ENCODE results near the gene KLHL30.
"Not testable (repeated sequence)": the region's sequence is repeated elsewhere in the genome, so short reads cannot be mapped to it uniquely, and the experiment has no call there.

Gene KLHL30

DNA sequence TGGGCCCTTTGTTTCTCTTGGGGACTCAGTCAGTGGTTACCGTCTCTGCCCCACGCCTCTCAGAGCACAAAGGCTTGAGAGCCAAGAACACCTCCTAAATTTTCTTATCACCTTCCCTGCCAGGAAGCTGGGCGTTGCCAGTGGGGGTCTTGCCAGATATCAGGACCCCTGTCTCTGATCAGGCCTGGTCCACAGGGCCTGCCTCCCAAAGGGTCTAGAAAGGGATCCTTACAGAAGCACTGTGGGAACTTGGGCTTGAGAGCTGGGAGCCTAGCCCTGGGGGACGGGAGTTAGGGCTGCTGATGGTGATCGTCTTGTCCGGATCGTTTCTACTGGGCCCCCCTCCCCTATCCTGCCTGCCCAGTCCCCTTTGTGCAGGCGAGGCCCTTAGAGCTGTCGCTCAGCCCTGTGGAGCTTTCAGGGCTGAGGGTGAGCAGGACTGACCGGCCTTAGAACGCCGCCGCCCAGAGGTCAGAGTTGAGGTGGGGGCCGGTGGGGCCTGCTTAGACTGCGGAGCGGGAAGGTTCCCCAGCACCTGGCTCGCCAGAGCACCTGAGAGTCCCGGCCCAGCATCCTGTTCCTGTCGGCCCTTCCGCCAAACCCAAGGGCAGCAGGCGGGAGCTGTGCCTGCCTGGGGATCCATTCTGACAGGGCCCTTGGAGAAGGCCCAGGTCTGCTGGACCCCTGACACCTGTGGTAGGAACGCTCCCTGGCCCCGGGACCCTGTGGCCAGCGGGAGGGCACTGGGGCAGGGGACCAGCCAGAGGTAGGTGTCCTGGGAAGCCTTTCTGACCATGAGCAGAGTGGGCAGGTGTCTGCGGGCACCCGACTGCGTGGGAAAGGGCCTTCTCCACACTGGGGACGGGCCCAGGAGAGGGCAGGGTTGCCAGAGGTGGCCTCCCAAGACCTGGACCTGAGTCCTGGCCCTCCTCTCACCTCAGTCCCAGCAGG is 37.4 kb upstream of the KLHL30 start:
- intact Hi-C loops (cut with DNase I), result no loop called here
- DNase-seq, result peak in 3 of 10 donors; percentile 48 to 81 (median 72)

DNA sequence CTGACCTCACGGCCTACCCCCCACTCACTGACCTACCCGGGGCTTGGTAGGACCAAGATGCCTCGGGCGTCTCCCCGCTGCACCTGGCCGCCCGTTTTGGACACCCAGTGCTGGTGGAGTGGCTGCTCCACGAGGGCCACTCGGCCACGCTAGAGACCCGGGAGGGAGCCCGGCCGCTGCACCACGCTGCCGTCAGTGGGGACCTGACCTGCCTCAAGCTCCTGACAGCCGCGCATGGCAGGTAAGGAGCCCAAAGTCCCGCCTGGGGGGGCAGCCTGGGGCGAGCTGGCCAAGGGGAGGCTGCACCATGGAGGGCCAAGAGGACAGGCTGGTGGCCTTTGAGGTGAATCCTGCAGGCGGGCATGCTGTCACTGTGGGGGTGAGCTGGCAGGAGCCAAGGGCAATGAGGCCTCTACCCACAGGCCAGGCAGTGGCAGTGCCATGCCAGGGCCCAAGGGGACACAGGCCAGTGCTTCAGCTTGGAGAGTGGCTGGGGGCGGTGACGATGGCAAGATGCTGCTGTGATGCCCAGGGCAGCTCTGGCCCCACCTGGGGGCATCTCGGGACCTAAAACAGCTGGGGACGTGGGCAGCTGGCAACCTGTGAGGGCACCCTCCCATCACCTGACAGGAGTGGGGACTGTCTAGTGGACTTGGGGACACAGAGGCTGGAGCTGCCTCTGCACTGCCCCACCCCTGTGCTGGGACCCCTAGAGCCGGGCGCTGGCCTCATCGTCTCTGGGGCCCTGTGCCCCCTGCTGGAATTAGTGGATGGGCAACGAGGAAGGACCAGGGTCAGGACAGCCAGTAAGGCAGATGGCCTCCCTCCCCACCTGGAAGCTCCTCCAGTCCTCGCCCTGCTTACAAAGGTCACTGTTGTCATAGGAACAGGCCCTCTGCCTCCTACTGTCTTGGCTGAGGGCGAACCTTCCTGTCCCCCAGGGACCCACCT is 36.3 kb upstream of the KLHL30 start:
- peak in 3 of 10 donors; percentile 70 to 80 (median 76) for DNase-seq
- intact Hi-C loops (cut with DNase I), result no loop called here

DNA sequence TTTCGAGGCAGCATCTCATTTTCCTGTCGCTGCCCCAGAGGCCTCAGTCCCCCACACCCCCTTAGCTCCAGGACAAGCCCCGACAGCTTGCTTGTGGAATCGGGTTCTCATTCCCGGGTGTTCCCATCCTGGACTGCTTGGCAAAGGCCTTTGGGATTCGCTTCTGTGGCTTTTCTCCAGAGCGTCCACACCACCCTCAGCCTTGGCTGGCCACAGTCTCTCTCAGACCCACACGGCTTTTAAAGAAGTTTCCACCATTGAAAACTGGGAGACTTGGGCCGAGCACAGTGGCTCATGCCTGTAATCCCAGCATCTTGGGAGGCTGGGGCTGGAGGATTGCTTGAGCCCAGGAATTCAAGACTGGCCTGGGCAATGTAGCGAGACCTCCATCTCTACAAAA is 35.6 kb upstream of the KLHL30 start:
- intact Hi-C loops (cut with DNase I), result no loop called here
- DNase-seq, result peak in 2 of 10 donors; percentile 27 to 45

DNA sequence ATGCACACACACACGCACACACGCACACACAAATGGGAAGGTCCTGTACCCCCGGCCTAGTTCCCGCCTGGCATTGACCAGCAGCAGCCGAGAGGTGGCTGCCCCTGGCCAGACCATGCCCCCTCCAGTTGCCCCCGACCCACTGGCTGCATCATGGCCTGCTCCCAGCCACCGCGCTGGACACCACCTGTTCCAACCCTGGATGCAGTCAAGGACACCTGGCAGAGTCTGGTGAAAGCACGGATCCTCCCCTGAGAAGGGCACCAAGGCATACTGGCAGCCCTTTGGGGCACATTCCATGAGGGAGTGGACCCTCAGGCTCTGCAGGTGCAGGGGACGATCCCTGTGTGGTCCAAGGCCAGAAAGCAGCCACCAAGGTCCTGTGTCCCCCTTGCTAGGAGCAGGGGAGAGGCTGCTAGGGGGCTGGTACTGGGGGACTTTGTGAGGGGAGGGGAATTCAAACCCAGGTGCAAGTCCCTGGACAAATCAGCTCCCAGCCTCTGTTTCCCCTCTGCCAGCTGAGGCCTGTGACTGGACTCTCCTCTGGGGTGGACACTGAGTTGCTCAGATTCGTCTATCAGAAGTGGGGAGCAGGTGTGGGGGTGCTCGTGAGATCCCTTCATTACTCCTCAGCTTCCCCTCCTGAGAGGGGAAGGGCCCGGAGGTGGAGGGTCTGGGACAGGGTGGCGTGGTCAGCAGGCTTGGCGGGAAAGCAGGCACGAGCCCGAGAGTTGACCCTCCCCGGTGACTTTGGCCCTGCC is 34.8 kb upstream of the KLHL30 start:
- peak in 3 of 10 donors; percentile 32 to 80 (median 52) for DNase-seq
- intact Hi-C loops (cut with DNase I), result no loop called here

DNA sequence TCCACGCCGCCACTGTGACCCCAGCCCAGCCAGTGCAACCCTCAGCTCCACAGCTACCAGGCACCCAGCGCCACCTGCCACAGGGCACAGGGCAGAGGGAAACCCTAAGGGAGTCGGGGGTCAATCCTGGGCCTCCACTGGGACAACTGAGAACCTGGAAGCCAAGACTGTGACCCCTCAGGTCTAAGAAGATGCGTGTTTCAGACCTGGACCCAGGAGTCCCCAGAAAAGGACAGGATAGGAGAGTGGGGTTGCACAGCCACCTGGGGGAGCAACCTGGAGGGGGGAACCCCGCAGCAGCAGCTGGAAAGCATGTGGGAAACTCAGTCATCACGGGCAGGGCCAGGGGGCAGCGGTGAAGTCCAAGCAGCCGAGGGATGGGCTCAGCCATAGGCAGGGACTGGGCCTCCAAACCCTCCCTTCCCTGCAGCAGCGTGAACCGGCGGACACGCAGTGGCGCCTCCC is 34.2 kb upstream of the KLHL30 start:
- DNase-seq, result peak in 4 of 10 donors; percentile 7 to 70 (median 59)
- intact Hi-C loops (cut with DNase I), result no loop called here

DNA sequence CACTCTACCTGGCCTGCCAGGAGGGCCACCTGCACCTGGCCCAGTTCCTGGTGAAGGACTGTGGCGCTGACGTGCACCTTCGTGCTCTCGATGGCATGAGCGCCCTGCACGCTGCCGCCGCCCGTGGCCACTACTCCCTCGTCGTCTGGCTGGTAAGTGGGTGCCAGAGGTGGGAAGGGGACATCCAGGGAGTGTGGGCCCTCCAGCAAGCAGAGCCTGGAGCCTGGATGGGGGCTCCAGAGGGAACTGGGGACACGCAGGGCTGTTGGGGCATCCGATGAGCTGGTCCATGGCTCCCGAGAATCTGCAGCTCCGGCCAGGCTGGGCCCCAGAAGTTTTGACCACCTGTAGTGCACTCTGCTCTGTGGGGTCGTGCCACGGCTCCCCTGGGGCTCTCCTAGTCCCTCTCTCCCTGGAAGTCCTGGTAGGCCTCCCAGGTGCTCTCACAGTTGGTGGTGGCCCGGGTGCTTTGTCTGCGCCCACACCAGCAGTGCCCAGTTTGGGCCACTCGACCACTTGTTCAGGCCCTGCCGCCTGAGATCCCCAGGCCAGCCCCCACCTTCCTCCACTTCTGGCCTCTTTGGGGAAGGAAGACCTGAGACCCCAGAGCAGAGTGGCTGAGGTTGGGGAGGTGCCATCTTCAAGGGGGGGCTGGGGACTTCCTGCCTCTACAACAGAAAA is 33.6 kb upstream of the KLHL30 start:
- DNase-seq, result peak in 4 of 10 donors; percentile 2 to 81 (median 63)
- intact Hi-C loops (cut with DNase I), result no loop called here

DNA sequence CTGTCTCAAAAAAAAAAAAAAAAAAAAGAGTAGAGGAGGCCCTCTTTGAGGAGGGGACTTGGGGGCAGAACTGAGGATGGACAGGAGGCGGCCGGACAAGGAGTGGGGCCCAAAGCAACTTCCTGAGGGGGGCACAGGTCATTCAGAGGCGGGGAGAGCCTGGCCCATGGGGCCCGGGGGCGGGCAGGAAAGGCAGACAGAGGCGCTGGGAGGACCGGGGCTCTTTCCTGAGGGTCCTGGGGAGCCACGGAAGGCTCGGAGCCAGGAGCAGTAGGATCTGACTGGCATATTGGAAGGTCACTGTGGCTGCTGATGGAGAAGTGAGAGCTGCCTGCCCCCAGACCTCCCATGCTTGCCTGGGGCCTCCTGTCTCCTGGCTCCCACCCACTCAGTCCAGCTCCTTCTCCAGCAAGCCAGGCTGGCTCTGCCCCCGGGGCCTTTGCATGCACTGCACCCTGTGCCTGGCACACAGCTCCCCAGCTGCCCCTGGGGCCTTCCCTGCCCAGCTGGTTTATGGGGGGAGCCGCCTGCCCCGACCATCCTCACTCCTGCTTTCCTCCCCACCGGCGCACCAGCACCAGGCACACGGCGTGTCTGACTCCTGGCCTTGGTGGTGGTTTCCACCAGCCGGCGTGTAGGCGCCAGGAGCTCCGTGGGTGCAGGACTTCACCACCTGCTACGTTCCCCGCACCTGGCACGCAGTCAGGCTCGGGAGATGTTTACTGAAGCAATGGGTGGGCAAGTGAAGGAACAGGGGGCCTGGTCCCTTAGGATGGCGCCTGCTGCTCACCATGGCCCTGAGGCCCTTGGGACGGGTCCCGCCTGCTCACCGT is 32.7 kb upstream of the KLHL30 start:
- peak in 7 of 10 donors; percentile 9 to 83 (median 27) for DNase-seq
- intact Hi-C loops (cut with DNase I), result no loop called here

DNA sequence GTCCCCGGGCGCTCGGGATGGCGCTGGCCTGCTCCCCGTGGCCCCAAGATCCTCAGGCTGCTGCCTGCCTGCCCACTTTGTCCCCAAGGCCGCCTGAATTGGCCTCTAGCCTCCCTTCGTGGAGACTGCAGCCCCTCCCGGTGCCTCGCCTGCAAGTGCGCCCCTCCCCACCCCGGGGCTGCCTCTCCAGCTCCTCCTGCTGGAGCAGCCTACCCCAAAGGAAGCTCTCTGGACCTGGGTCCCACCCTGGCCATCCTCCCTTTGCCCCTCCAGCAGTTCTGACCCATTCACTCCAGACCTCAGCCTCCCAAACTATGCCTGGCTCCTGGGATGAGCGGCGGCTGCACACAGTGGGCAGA is 32.1 kb upstream of the KLHL30 start:
- peak in 2 of 10 donors; percentile 2 to 7 for DNase-seq
- intact Hi-C loops (cut with DNase I), result no loop called here

DNA sequence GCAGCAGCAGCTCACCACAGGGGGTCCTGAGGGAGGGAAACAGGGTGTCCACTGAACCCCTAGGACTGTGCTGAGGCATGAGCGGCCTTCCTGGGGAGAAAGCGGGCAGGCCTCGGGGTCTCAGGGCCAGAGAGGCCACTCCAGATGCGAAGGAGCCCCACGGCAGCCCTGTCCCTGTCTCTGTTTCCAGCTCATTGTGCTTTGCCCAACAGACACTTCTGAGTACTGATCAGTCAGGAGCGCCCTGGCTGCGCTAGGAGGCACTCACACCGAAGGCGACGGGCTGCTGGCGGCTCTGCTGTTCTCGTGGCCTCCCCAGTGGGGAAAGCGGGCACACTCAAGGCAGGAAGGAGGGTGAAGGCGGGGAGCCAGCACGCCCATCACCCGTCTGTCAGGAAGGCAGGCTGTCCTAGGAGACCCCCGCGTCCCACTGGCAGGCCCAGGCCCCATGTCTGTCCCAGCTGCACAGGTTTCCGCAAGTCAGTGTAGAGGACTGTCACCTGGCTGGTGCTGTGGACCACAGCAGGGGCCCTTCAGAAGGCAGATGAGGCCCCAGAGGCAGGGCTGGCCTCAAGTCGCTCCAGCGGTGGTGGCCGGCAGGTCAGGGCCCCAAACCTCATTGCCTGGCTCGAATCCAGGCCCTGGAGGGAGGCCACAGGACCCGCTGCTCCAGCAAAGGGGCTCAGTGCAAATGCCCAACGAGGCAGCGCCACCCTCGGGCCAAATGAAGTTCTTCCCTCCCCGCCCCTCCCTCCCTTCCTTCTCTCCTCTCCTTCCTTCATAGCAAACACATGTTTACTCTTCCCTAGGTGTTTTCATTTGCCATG is 31.6 kb upstream of the KLHL30 start:
- peak in 5 of 10 donors; percentile 8 to 84 (median 50) for DNase-seq
- intact Hi-C loops (cut with DNase I), result no loop called here

DNA sequence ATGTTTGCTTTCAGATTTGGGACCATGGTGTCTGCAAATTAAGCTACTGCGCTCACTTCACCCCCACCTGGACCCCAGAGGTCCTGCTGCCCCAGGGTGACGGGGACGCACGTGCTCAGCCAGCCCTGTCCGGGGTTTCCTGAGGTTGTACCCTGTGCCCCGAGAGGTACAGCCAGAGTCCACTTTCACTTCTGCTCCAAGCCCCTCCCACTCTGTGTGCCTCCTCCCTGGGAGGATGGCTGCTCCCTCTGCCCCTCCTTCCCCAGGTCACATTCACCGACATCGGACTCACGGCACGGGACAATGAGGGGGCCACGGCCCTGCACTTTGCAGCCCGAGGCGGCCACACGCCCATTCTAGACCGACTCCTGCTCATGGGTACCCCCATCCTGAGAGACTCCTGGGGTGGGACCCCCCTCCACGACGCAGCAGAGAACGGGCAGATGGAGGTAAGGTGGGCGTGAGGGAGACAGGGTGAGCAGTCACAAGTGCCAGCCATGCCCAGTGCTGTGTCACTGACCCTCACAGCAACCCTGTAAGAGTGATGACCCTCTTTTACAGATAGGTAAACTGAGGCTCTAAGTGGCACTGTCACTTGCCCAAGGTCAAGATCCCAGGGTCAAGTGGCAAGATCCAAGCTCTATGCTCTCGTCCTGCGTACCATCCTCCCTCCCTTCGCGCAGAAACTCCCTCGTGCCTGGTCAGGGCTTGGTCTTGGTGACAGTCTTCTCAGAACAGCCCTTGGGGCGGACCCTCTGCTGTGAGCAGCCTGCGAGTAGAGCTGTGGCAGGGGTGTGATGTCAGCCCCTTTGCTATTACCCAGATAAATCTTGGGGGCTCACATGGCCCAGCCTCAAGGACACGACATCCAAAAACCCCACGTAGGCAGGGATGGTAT is 30.7 kb upstream of the KLHL30 start:
- peak in 4 of 10 donors; percentile 2 to 64 (median 59) for DNase-seq
- intact Hi-C loops (cut with DNase I), result no loop called here

DNA sequence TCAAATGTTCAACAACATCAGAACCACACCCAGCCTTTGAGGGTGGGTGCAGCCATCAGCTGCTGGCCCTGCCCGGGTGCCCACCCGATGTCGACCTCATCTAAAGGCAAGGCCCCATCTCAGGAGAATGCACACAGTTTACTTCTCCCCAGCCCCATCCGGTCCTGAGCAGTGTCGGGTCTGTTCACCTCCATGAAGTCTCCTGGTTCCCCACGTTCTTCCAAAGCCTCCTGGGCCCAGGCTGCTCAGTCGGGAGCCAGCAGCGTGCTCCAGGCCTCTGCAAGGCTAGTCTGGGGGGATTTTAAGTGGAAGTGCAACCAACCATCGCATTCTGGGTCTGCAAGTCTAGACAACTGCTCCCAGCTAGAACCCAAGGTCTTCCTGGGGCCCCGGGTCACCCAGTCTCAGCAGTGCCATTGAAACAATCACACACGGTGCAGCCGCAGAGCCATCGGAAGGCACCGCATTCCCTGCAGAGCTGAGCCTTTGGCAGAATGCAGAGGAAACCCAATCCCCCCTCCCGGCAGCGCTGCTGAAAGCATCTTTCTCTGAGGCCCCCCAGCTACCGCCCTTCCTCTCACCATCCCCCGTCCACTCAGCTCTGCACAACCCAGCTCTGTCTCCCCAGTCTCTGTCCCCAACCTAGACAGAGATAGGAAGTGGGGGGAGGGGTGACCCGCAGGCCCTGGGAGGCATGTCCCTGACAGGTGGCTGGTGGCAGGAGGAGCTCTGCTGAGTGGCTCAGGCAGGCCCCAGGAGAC is 29.9 kb upstream of the KLHL30 start:
- peak in 5 of 10 donors; percentile 4 to 75 (median 57) for DNase-seq

DNA sequence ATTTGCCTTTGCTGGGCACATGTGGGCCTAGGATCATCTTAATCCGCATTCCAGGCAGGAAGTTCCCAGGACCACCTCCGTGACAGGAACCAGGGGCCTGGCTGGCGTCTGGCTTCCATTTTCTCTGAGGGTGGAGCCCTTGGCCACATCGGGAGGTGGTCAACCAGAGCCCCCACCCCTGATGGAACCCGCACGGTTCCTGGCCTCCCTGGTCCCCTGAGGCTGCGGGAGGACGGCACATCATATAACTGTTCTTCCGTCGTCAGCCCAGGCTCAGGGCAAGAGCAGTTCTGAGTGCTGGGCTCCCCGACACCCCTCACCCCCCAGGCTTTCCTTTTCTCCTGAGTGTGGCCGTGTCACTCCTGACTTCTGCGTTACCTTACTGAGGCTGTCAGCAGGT is 24.9 kb upstream of the KLHL30 start:
- DNase-seq, result peak in 4 of 10 donors; percentile 2 to 68 (median 60)
- intact Hi-C loops (cut with DNase I), result no loop called here

More for the DNA sequence above, 29.9 kb upstream of the KLHL30 start:
- intact Hi-C loops (cut with DNase I), result no loop called here

DNA sequence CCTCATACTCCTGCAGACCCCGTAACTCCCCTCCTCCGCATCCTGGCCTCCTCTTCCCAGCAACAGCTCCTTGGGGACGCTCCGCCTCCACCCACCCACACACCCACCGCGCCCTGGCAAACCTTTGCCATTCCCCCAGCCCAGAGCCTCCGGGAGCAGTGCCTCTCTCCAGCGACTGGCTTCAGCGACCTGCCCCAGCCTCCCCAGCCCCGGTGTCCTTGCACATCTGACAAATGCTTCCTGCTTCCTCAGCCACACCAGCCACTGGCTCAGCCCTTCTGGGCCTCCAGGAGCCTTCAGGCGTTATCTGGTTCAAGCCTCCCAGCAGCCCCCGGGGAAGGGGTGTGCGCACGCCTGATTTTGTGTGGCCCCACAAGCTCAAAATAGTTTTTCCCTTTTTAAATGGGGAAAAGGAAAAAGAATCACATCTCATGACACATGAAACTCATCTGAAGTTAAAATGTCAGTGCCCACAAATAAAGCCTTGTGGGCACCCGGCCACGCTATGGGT is 24.1 kb upstream of the KLHL30 start:
- intact Hi-C loops (cut with DNase I), result no loop called here
- peak in 5 of 10 donors; percentile 2 to 75 (median 59) for DNase-seq

DNA sequence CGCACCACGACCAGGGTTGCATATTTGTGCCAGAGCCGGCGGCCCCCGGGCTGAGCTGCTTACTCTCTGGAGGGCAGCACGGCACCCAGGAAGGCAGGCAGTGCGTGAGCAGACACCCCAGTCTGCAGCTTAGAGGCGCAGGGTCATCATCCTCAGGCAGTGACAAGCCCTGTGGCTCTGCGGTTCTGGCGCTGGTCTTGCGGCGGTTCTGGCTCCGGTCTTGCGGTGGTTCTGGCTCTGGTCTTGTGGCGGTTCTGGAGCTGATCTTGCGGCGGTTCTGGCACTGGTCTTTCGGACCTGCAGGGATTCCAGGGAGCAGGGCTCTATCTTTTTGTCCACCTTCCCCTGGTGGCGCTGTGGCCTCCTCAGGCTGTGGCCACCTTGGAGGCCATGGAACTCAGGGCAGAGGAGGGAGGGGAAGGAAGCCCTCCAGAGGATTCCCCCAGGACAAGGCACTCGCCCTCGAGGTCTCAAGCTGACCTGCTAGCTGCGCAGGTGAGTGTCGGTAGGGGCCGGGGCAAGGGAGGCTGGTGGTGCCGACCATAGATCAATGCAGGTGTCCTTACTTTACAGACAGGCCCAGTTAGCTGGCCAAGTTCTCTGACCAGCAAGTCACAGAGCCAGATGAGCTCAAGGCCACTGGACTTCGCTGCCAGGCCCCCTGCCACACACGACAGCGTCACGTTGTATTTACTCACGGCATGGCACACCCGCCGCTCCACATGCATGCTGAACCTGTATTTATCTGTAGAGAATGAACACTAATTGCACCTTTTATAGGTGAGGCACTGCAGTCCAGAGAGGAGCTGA is 23.4 kb upstream of the KLHL30 start:
- peak in 5 of 10 donors; percentile 3 to 76 (median 55) for DNase-seq
- intact Hi-C loops (cut with DNase I), result no loop called here

DNA sequence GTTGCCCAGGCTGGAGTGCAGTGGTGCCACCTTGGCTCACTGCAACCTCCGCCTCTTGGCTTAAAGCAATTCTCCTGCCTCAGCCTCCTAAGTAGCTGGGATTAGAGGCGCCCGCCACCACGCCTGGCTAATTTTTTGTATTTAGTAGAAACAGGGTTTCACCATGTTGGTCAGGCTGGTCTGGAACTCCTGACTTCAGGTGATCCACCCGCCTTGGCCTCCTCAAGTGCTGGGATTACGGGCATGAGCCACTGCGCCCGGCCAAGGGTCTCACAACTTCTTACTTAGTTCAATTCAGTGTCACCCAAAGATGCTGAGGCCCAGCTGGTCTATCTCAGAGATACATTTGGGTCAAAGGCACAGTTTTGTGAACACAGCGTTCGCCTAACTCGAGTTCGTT is 22.8 kb upstream of the KLHL30 start:
- DNase-seq, result peak in 4 of 10 donors; percentile 1 to 55 (median 42)
- intact Hi-C loops (cut with DNase I), result not testable (repeated sequence)
